Measurements from ENCODE around the gene CTRB2.
A peak's percentile ranks its signal among the peaks of the same experiment; 100 is the strongest.

CTRB2 gene

GRCh38 chr16:75206749-75207451 lies at the start of gene CTRB2:
Gene CTRB2, minus strand, starts transcription at chr16:75207161. Its CDS starts 20 bp downstream, at chr16:75207141.
- no peak for DNase-seq (ENCODE audit: low read depth)

GRCh38 chr16:75256059-75256571 lies 49.2 kb upstream of the CTRB2 start:
- DNase-seq (ENCODE audit: low read depth): no peak

GRCh38 chr16:75254359-75254837 lies 47.4 kb upstream of the CTRB2 start:
- DNase-seq (ENCODE audit: low read depth): no peak

- DNase-seq (ENCODE audit: low read depth): peak; percentile 92
Observed at GRCh38 chr16:75252946-75253911, 46.3 kb upstream of the CTRB2 start.

- no peak for DNase-seq (ENCODE audit: low read depth)
Observed at GRCh38 chr16:75252049-75252864, 45.3 kb upstream of the CTRB2 start.

GRCh38 chr16:75251280-75252048 lies 44.5 kb upstream of the CTRB2 start, which contains the start of gene BCAR1:
Gene BCAR1, minus strand, starts transcription at chr16:75251624. Its CDS starts 142 bp downstream, at chr16:75251482.
- no peak for DNase-seq (ENCODE audit: low read depth)

- no peak for DNase-seq (ENCODE audit: low read depth)
Observed at GRCh38 chr16:75250809-75251279, 43.9 kb upstream of the CTRB2 start.

- no peak for DNase-seq (ENCODE audit: low read depth)
Observed at GRCh38 chr16:75250089-75250808, 43.3 kb upstream of the CTRB2 start.

GRCh38 chr16:75249441-75249840 lies 42.5 kb upstream of the CTRB2 start:
- DNase-seq (ENCODE audit: low read depth): no peak

GRCh38 chr16:75248536-75249380 lies 41.8 kb upstream of the CTRB2 start:
- DNase-seq (ENCODE audit: low read depth): no peak

GRCh38 chr16:75248142-75248535 lies 41.2 kb upstream of the CTRB2 start:
- DNase-seq (ENCODE audit: low read depth): no peak

GRCh38 chr16:75247249-75247648 lies 40.3 kb upstream of the CTRB2 start:
- DNase-seq (ENCODE audit: low read depth): no peak

- DNase-seq (ENCODE audit: low read depth): no peak
Observed at GRCh38 chr16:75246504-75247205, 39.7 kb upstream of the CTRB2 start.

- DNase-seq (ENCODE audit: low read depth): peak; percentile 99
Observed at GRCh38 chr16:75244844-75245758, 38.1 kb upstream of the CTRB2 start.

- DNase-seq (ENCODE audit: low read depth): no peak
Observed at GRCh38 chr16:75244225-75244809, 37.4 kb upstream of the CTRB2 start.

- DNase-seq (ENCODE audit: low read depth): no peak
Observed at GRCh38 chr16:75243667-75244224, 36.8 kb upstream of the CTRB2 start.

All from HS-27A (cell line).